Activated CD8-positive, alpha-beta T cell treated with anti-CD3 and anti-CD28 coated beads for 36 hours (primary cell): ENCODE data around the gene PTPRN2. TPM values are rescaled to one million over a fixed set of nuclear protein-coding genes. Genes with fewer than 3 reads are reported as not detected.

Experiments
- ATAC-seq: fragments of 200-7000 bp; cut with Tn5 transposase; one replicate; pipeline ENCODE4 v1.10.0; 2021; ENCODE audit warnings: mild to moderate bottlenecking, moderate library complexity
- CTCF ChIA-PET: fragments of 350-600 bp; sonication (Branson Sonifier 250); formaldehyde crosslinking; loops from one replicate; lab custom pipeline; 2021; ENCODE audit warnings: antibody characterized with exemption; lab: Charles Lee
- POLR2A ChIA-PET: fragments of 350-600 bp; sonication (Branson Sonifier 250); formaldehyde crosslinking; loops from one replicate; lab custom pipeline; 2021; ENCODE audit warnings: antibody characterized with exemption; lab: Charles Lee
- DNase-seq: peaks from one replicate; pipeline ENCODE4 v3.0.0-alpha.2; 2020
- H3K27ac Mint-ChIP-seq: one replicate; pipeline ENCODE4 v1.8.0; 2021; ENCODE audit warnings: mild to moderate bottlenecking, mixed read lengths
- H3K27me3 Mint-ChIP-seq: one replicate; pipeline ENCODE4 v1.8.0; 2021; ENCODE audit warnings: mixed read lengths
- H3K36me3 Mint-ChIP-seq: one replicate; pipeline ENCODE4 v1.8.0; 2021; ENCODE audit warnings: low read depth, mixed read lengths
- H3K4me1 Mint-ChIP-seq: one replicate; pipeline ENCODE4 v1.8.0; 2021; ENCODE audit warnings: low read depth, mixed read lengths
- H3K4me3 Mint-ChIP-seq: one replicate; pipeline ENCODE4 v1.8.0; 2021; ENCODE audit warnings: mild to moderate bottlenecking, moderate library complexity, mixed read lengths
- H3K9me3 Mint-ChIP-seq: one replicate; pipeline ENCODE4 v1.8.0; 2021; ENCODE audit warnings: mixed read lengths
- CTCF ChIP-seq: fragments of 200-600 bp; IDR thresholded peaks from one replicate; pipeline ENCODE4 v1.8.0; 2022; ENCODE audit warnings: antibody characterized with exemption, mild to moderate bottlenecking
- intact Hi-C: fragments of 100-400 bp; cut with micrococcal nuclease; formaldehyde crosslinking; loops from one replicate; pipeline ENCODE4 v1.10.0; 2022
- total RNA-seq, 2 experiments: library from RNA; stranded (reverse); gene quantifications; one replicate each; pipeline ENCODE4 v1.2.3, GENCODE V29; 2021

PTPRN2 gene
- total RNA-seq, 2 experiments from 2014 or later, result 0.49 to 0.65 TPM

- Mint-ChIP-seq H3K27ac (no peak overlapping the region), H3K36me3 (no peaks in the 10 kb centered on the region), H3K4me1 (no peaks in the 10 kb centered on the region), H3K9me3 (peaks cover 13% of the 10 kb centered on the region), H3K4me3 (no peak overlapping the region), H3K27me3 (no peaks in the 10 kb centered on the region)
- DNase-seq, result no peak
- TF ChIP-seq CTCF, result no peak
- POLR2A ChIA-PET, result no interaction called here
- ATAC-seq, result no peak
- CTCF ChIA-PET, result no interaction called here
- intact Hi-C loops, result no loop called here
Observed at GRCh38 chr7:158111049-158111751, 476.4 kb downstream of the PTPRN2 start.

GRCh38 chr7:158110661-158111048 is 477.0 kb downstream of the PTPRN2 start:
- intact Hi-C loops, result no loop called here
- no peak for ATAC-seq

GRCh38 chr7:158110034-158110590 is 477.5 kb downstream of the PTPRN2 start:
- no peak overlapping the region for H3K4me3 Mint-ChIP-seq

More at GRCh38 chr7:158110661-158111048, 477.0 kb downstream of the PTPRN2 start:
- Mint-ChIP-seq H3K36me3 (no peaks in the 10 kb centered on the region), H3K4me1 (no peaks in the 10 kb centered on the region), H3K27me3 (no peaks in the 10 kb centered on the region), H3K4me3 (no peak overlapping the region), H3K27ac (no peak overlapping the region), H3K9me3 (peaks cover 12% of the 10 kb centered on the region)
- CTCF ChIA-PET, result no interaction called here
- no peak for DNase-seq
- POLR2A ChIA-PET, result no interaction called here
- TF ChIP-seq CTCF, result no peak

GRCh38 chr7:158109364-158110033 is 478.1 kb downstream of the PTPRN2 start:
- H3K9me3 Mint-ChIP-seq, result peaks cover under 1% of the 10 kb centered on the region

More at GRCh38 chr7:158110034-158110590, 477.5 kb downstream of the PTPRN2 start:
- Mint-ChIP-seq H3K27me3 (no peaks in the 10 kb centered on the region), H3K4me1 (no peaks in the 10 kb centered on the region), H3K9me3 (peaks cover 7% of the 10 kb centered on the region), H3K27ac (no peak overlapping the region), H3K36me3 (no peaks in the 10 kb centered on the region)
- TF ChIP-seq CTCF, result no peak
- ATAC-seq (no peak), DNase-seq (no peak)
- intact Hi-C loops, result no loop called here
- CTCF ChIA-PET, result no interaction called here
- POLR2A ChIA-PET, result no interaction called here

More at GRCh38 chr7:158109364-158110033, 478.1 kb downstream of the PTPRN2 start:
- Mint-ChIP-seq H3K4me1 (no peaks in the 10 kb centered on the region), H3K36me3 (no peaks in the 10 kb centered on the region), H3K4me3 (no peak overlapping the region), H3K27ac (no peak overlapping the region), H3K27me3 (no peaks in the 10 kb centered on the region)
- ChIA-PET POLR2A (no interaction called here), CTCF (no interaction called here)
- no peak for TF ChIP-seq CTCF
- peak; percentile 64 for ATAC-seq
- DNase-seq, result no peak
- intact Hi-C loops, result no loop called here
